Measurements from ENCODE around the gene MYO1D. TPM values are rescaled to one million over a fixed set of nuclear protein-coding genes. Genes with fewer than 3 reads are reported as not detected.
"Not testable (repeated sequence)": the region's sequence is repeated elsewhere in the genome, so short reads cannot be mapped to it uniquely, and the experiment has no call there.

The MYO1D gene
- total RNA-seq, 1 experiment from 2014 or later: 23.5 TPM

- POLR2A ChIA-PET (ENCODE audit: unreplicated experiment): no interaction called here
- BruUV-seq (replicated peaks): no TSS peak
- Histone ChIP-seq H3K4me3 (ENCODE audit: low read length) (no peak overlapping the region), H3K9me3 (ENCODE audit: low read length) (no peaks in the 10 kb centered on the region), H3K4me2 (ENCODE audit: low read length) (no peak overlapping the region), H3K4me1 (ENCODE audit: insufficient read depth, low read length) (0 out of 2 replicates have a peak, but pooled peaks cover under 1% of the 10 kb centered on the region), H4K20me1 (ENCODE audit: low read length) (peaks cover 33% of the 10 kb centered on the region), H3K27me3 (ENCODE audit: low read length) (no peaks in the 10 kb centered on the region), H3F3A (ENCODE audit: low read length, unreplicated experiment) (no peaks in the 10 kb centered on the region), H3K9me2 (replicated peaks; ENCODE audit: low read length) (no peaks in the 10 kb centered on the region), H3K79me2 (ENCODE audit: low read length) (peaks cover 92% of the 10 kb centered on the region), H3K36me3 (ENCODE audit: low read depth, low read length) (peaks cover 78% of the 10 kb centered on the region), H3K9ac (ENCODE audit: low read length) (no peak overlapping the region), H3K27ac (ENCODE audit: low read length) (no peak overlapping the region), H2AFZ (ENCODE audit: low read length) (no peak overlapping the region)
- no peak for DNase-seq
- TF ChIP-seq, protein P1, sequence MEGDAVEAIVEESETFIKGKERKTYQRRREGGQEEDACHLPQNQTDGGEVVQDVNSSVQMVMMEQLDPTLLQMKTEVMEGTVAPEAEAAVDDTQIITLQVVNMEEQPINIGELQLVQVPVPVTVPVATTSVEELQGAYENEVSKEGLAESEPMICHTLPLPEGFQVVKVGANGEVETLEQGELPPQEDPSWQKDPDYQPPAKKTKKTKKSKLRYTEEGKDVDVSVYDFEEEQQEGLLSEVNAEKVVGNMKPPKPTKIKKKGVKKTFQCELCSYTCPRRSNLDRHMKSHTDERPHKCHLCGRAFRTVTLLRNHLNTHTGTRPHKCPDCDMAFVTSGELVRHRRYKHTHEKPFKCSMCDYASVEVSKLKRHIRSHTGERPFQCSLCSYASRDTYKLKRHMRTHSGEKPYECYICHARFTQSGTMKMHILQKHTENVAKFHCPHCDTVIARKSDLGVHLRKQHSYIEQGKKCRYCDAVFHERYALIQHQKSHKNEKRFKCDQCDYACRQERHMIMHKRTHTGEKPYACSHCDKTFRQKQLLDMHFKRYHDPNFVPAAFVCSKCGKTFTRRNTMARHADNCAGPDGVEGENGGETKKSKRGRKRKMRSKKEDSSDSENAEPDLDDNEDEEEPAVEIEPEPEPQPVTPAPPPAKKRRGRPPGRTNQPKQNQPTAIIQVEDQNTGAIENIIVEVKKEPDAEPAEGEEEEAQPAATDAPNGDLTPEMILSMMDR (conservative IDR thresholded peaks at IDR 0.05; ENCODE audit: low read depth, low read length): no peak
- no peak for TF ChIP-seq EZH2 (IDR thresholded peaks at IDR 0.05; ENCODE audit: low read length, unreplicated experiment)
- ATAC-seq: no peak
- CTCF ChIA-PET: no interaction called here
- intact Hi-C loops (cut with micrococcal nuclease): no loop called here
These were observed 424.6 kb downstream of the MYO1D start for GRCh38 chr17:32452281-32452680.

DNA sequence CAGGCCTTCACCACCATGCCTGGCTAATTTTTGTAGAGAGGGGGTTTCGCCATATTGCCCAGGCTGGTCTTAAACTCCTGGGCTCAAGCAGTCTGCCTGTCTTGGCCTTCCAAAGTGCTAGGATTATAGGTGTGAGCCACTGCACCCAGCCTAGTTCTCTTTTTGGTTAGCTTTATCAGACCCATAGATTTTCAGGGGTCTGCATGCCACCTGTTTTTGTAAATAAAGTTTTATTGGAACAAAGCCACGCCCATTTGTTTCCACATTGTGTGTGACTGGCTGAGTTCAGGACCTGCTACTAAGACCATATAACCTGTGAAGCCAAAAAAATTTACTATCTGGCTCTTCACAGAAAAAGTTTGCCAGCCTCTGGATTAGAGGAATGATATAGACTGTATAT is 425.0 kb downstream of the MYO1D start:
- Histone ChIP-seq H3K9me2 (replicated peaks; ENCODE audit: low read length) (no peaks in the 10 kb centered on the region), H3K27ac (ENCODE audit: low read length) (no peak overlapping the region), H3K36me3 (ENCODE audit: low read depth, low read length) (peaks cover 79% of the 10 kb centered on the region), H3K4me3 (ENCODE audit: low read length) (no peak overlapping the region), H3K4me1 (ENCODE audit: insufficient read depth, low read length) (peaks cover 5% of the 10 kb centered on the region), H4K20me1 (ENCODE audit: low read length) (peaks cover 36% of the 10 kb centered on the region), H3K9me3 (ENCODE audit: low read length) (no peaks in the 10 kb centered on the region), H3F3A (ENCODE audit: low read length, unreplicated experiment) (no peaks in the 10 kb centered on the region), H3K27me3 (ENCODE audit: low read length) (no peaks in the 10 kb centered on the region), H2AFZ (ENCODE audit: low read length) (no peak overlapping the region), H3K4me2 (ENCODE audit: low read length) (no peak overlapping the region), H3K9ac (ENCODE audit: low read length) (no peak overlapping the region), H3K79me2 (ENCODE audit: low read length) (peaks cover 92% of the 10 kb centered on the region)
- BruUV-seq (replicated peaks): no TSS peak
- ChIA-PET POLR2A (ENCODE audit: unreplicated experiment) (no interaction called here), CTCF (no interaction called here)
- no peak for ATAC-seq
- TF ChIP-seq EZH2 (IDR thresholded peaks at IDR 0.05; ENCODE audit: low read length, unreplicated experiment) (no peak), EZH2phosphoT487 (IDR thresholded peaks at IDR 0.05; ENCODE audit: borderline replicate concordance, low read length) (no peak)
- TF ChIP-seq, protein P1 (conservative IDR thresholded peaks at IDR 0.05; ENCODE audit: low read depth, low read length): no peak
- no peak for DNase-seq
- intact Hi-C loops (cut with micrococcal nuclease): no loop called here

GRCh38 chr17:32450379-32450778 is 426.5 kb downstream of the MYO1D start:
- H3K4me3 ChIP-seq (ENCODE audit: low read length); H3K9me3 ChIP-seq (ENCODE audit: low read length); CTCF ChIA-PET; BruUV-seq (replicated peaks); H3K27me3 ChIP-seq (ENCODE audit: low read length); intact Hi-C loops (cut with micrococcal nuclease); H3F3A ChIP-seq (ENCODE audit: low read length, unreplicated experiment); H2AFZ ChIP-seq (ENCODE audit: low read length); DNase-seq; H3K4me2 ChIP-seq (ENCODE audit: low read length); H3K9ac ChIP-seq (ENCODE audit: low read length); H3K9me2 ChIP-seq (replicated peaks; ENCODE audit: low read length); POLR2A ChIA-PET (ENCODE audit: unreplicated experiment); ATAC-seq; H3K27ac ChIP-seq (ENCODE audit: low read length): not testable (repeated sequence)
- H3K79me2 ChIP-seq (ENCODE audit: low read length): peaks cover 100% of the 10 kb centered on the region
- H3K36me3 ChIP-seq (ENCODE audit: low read depth, low read length): peaks cover 82% of the 10 kb centered on the region
- H4K20me1 ChIP-seq (ENCODE audit: low read length): peaks cover 51% of the 10 kb centered on the region
- peaks cover 16% of the 10 kb centered on the region for H3K4me1 ChIP-seq (ENCODE audit: insufficient read depth, low read length)
